Glomerular visceral epithelial cell (primary cell): ENCODE data around the gene TTLL5.

Experiments
- DNase-seq: peaks from one replicate; pipeline ENCODE4 v3.0.0-alpha.2; 2016; ENCODE audit errors: extremely low spot score

Gene TTLL5

DNA sequence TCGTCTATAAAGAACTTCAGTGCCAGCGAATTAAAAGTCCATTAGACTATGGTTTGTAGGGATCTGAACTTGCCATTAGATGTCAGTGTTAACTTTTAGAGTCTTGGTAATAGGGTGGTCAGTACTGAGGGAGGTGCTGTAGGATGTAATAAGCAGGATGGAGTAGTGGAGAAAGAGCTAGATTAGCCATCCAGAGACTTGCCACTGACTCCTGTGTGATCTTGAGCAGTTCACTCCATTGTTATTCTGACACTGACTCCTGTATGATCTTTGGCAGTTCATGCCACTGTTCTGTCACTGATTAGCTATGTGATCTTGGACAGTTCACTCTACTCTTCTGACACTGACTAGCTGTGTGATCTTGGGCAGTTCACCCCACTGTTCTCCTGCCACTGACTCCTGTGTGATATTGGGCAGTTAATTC is 133.6 kb downstream of the TTLL5 start:
- DNase-seq = peak; percentile 31

DNA sequence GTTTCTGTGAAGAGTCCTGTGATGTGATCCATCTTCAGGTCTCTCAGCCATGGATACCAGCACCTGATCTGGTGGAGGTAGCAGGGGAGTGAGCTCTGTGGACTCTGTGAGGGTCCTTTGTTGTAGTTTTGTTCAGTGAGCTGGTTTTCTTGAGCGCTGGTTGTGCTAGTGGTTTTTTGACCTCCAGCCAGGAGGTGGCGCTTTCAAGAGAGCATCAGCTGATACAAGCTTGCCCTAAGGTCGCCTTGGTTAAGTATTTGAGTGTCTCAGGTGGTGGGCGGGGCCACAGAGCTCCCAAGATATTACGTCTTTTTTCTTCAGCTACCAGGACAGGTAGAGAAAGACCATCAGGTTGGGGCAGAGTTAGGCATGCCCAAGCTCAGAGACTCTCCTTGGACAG is 139.7 kb downstream of the TTLL5 start:
- no peak for DNase-seq

DNA sequence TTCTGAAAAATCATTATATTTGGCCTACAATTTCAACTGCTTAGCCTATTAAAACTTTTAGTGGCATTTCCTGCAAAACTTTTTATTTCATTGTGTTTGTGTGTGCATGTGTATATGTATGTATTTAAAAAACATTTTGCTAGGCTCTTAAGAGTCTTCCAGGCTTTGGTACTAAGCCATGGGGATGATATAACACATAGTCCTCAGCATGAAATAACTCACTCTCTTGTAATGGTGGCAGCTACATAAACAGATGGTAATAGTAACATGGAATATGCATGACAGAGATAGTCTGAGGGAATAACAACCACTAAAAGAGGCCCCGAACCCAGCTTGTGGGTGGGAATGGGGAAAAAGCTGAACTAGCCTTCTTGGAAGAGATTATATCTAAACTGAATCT is 141.4 kb downstream of the TTLL5 start:
- no peak for DNase-seq

DNA sequence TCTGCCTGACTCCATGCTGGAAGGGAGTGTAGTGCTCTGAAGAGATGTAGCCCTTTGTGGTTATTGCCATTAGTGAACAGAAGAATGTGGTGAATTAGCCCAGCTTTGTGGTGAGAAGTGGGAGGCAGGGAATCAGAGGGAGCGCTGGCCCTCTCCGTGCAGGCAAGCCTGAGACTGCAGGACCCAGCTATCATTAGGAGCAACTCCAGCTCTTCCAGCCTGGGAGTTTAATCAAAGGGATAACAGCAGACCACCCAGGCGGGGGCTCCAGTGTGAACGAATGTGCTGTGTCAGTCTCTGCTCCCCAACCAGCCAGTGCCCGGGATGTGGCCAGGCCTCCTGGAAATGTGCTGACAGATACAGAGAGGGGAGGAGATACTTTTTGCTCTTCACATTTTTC is 142.7 kb downstream of the TTLL5 start:
- peak; percentile 12 for DNase-seq

DNA sequence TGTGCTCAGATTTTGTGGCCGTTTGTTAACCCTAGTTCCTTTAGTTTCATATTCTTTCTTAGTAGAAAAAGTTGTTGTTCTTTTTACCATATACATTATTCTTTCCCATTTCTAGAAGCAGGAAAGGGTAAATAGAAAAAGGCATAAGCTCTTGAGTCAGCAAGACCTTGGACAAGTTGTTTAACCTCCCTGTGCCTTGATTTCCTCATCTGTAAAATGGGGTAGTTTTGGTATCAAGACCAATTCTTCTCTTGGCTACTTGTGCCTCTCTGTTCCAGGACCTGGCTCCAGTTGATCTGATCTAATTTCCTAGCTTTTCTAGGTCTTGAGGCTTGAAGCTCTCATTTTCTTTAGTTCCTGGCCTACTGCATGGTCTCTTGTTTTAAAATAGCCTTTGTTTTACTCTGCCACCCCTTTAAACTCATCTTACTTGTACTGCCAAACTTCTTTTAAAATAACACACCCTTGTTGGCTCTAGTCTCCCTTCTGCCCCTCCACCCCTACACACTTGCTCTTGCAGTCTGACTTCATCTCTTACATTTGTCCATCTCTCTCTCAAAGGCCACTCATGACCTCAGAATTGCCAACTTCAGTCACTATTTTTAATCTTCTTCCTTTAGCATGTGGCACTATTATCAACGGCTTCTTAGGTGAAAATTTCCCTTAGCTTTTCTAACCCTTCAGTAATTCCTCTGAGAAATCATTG is 143.7 kb downstream of the TTLL5 start:
- DNase-seq = no peak

DNA sequence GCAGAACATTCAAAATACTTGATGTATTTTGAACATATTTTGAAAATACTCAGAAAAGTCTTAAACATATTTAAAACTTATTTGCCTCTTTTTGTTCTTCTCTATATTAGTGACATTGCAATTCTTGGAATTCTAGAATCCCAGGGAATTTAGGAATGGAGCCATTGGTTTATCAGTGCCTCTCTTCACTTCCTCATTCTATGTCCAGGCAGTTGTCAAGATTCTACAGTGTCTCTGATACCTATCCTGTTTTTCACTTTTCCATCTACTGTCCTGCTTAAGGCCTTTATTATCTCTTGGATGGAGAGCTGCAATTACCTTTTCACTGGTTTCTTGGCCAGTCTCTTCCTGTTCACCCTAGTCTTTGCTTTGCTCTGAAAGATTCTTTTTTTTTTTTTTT is 144.6 kb downstream of the TTLL5 start:
- DNase-seq = no peak

DNA sequence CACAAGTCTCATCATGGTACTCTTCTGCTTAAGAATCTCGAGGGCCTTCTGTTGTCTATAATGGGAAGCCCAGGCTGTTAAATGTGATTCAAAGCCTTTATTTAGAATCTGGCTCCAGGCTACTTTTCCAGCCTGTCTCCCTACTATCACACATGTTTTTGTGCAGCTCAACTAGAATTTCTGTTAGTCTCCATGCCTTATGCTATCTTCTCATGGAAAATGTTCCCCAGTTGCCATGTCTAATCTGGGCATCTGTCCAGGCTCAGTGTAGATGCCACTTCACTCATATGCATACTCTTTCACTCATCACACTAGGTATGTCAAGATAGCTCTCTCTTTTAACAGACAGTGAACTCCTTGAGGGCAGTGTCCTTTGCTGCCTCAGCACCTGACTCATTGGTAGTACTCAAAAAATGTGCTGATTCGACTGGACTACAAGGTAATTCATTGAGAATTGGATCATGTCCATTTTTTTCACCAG is 145.3 kb downstream of the TTLL5 start:
- no peak for DNase-seq

DNA sequence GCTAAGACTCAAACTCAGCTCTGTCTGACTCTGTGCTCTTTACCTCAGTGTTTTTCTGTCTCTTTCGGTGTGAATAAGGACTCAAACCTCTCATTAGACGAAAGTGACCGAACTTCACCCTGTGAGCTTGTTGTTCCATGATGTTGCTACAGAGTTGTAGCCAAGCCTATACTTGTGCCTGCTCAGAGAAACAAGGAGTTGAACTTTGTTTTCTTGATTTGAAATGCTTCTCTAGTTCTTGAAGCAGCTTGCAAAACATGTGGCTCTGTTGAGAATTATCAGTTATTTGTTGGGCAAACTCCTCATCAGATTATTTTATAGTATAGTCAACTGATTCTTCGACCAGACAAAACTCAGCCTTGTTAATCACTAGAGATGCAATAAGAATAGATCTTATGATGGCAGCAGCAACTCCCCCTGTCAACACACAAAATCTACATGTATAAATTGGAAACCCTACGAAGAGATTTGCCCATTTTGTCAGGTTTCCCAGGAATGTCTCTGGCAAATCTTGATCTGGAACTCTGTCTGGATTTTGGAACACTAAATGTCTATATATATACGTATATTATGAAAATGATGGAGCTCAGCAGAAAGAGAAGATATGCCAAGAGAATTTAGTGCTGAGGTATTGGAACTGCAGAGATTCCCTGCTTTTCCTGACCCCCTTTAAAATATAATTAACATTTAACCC is 146.8 kb downstream of the TTLL5 start:
- no peak for DNase-seq

DNA sequence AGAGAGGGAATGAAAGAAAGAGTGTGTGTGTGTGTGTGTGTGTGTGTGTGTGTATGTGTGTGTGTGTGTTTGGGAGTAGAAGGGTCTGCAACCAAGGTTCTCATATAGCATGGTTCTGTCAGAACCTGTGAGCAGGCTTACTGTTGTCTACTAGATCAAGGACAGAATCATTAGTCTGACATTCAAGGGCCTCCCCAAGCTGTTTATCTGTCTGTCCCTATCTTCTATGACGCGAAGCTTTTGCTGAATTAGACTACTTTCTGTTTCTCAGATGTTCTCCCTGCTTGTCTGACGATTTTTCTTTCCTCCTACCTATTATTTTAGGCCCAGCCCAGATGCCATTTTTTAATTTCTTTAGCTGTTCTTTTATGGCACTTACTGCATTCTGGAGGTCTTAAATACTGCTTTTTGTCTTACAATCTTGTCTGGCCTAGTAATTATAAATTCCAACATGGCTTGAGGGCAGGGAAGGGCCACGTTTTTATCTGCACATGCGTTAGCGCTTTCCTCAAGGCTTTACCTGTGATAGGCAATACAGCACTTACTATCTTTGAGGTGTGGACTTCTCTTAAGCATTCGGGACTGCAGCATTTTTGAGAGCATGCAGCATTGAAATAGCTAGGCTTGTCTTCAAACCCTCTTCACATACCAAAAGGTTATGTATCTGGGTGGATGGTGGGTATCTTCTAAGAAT is 150.2 kb downstream of the TTLL5 start:
- DNase-seq = no peak

DNA sequence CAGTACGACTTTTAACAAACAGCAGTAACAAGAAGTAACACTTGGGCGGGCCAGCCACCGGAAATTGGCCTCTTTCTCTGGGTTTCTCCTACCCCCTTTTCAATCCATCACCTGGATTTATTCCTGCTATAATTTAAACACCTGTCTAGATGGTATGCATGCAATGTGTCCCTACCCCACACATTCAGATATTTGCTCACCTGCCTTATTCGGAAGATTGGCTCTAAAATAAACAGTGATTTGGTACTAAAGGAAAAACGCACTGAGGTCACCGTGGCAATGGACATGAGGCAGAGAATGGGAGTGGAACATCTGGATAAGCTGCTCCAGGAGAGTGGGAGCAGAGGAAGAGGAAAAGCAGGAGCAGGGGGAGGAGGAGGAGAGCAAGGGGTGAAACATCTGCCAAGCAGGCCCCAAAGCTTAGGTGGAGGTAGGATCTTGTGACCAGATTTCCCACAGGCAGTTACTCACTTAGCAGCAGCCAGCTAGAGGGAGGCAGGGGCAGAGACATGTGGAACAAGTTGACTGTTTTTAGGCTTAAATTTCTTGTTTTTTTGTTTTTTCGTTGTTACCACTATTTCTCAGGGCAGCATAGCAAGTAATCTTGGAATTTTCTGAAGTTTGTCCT is 150.9 kb downstream of the TTLL5 start:
- no peak for DNase-seq

DNA sequence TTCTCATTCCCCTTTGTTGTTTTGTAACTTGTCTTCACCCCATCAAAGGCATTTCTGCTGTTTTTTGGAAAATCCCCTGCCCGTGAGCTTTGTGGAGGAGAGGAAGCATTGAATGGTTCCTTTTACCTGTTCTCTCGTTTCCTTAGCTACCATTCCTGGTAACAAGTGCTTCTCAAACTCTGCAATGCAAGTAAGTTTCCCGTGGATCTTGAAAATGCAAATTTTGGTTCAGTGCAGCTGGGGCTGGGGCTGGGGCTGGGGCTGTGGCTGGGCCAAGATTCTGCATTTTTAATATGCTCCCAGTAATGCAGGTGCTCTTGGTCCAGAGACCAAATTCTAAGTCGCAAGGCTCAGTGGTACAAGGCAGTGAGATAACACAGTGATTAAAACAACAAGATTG is 151.6 kb downstream of the TTLL5 start:
- no peak for DNase-seq

DNA sequence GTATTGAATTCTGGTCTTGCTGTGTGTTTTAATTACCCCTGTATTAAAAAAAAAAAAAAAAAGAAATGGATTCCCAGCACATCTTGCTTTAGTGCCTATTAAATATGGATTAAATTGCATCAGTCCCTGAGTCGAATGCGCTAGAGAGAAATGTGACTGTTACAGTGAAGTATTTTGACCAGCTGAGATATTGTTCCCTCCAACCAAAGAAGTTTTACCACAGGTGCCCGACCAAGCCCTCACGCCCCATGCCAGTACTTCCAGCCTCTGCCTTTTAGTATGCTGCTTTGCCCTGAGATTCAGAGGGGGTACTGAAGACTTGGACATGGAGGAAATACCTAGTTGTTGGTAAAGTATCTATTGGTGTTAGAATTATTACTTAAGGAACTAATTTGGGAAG is 159.7 kb downstream of the TTLL5 start:
- DNase-seq = no peak

DNA sequence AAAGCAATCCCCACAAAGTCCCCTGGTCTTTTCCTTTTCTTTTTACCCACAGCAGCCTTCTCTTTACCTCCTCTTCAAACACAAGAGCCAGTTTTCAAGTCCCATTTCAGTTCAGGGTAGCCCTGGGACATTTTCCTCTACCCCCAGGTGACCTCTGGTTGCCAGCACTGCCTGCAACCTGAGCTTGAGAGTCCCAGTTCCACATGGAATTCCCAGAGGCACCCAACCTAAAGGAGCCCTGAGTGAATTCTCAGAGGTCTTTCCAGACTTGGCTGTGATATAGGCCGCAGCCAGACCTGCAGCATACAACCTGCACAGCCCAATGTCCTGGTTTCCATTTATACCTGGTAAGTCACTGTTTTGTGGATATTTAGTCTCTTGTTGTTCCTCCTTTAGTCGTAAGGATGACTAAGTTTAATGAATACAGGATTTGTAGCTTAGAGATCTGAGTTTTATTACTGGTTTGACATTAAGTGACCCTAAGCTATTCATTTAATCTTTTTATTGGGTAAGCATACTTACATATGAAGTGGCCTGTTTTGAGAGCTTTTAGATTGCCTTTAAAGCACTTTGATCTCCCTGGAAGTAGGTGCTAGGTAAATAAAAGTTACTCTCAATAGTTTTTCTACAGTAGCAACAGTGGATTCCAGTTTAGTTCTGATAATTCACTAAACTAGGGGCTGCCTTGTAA is 160.9 kb downstream of the TTLL5 start:
- no peak for DNase-seq

DNA sequence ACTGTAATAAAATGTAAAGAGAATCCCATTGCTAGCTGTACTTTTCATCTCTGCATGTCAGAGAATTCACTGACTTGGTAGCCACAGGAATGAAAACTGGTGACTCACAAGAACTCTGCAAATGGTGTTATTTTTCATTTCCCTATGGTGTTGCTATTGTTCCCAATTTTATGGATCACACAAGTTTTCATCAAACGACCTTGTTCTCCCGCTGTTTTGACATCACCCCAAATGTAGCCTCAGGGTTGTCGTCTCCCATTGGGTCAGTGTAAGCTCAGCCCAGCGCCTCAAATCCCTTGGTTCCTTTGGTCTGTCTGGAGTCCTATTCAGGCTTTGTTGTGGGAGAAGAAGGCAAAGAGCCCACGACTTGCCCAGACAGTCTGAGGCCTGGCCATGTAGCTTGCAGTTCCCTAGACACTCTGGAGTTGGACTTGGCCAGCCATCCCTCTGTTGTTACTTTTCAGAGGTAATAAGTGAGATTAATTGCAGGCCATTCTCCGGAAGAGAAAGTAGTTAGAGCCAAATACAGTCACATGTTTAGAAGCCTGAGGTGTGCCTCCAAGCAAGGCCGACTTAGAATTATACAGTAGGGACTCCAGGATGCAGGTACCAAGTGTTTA is 161.6 kb downstream of the TTLL5 start:
- DNase-seq = peak; percentile 60

DNA sequence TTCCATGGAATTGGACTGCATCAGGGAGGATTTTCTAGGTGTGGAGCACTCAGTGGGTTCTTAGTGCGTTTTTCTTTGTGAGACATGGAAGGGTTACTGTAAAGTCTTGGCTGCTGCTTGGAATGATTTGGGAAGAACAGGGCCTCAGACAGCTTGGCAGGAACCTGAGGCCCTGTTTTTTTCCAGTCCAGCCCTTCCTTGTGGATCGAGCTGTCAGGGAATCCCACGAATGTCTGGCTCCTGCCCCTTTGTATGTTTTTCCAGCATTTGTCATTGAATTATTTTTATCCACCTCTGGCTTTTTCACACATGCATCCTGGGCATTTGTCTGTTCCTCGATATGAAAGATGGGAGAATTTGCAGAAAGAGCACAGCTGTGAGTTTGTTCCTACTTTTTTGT is 162.3 kb downstream of the TTLL5 start:
- DNase-seq = no peak

DNA sequence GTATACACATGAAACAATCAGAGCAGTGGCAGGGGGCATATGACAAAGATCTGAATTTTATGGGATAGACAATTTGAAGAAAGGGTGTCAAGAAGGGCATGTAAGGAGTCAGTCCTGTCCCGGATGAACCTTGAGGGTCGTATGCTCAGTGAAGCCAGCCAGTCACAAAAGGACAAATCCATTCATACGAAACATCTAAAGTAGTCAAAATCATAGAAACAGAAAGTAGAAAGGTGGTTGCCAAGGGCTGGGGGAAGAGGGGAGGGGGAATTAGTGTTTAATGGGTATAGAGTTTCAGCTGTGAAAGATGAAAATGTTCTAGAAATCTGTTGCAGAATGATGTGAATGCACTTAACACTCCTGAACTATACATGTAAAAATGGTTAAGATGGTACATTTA is 163.3 kb downstream of the TTLL5 start:
- no peak for DNase-seq

DNA sequence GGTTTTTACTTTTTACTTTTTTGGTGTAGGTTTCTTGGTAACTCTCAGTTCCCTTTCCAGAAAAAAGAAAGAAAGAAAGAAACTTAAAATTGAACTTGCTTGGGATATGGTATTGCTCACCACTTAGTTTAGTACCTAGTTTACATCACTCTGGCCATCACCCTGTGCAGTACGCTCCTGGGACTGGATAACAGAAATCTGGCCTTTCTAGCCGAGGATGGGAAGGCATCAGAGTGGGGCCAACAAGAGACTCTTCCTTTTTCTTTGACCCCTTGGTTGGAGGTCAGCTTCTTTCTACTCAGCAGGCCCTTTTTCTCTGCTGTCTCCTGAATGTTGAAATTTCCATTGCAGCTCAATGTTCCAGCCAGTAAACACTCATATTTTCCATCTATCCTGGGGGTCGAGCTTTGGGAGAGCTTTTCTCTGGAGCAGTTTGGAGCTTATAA is 164.1 kb downstream of the TTLL5 start:
- no peak for DNase-seq

DNA sequence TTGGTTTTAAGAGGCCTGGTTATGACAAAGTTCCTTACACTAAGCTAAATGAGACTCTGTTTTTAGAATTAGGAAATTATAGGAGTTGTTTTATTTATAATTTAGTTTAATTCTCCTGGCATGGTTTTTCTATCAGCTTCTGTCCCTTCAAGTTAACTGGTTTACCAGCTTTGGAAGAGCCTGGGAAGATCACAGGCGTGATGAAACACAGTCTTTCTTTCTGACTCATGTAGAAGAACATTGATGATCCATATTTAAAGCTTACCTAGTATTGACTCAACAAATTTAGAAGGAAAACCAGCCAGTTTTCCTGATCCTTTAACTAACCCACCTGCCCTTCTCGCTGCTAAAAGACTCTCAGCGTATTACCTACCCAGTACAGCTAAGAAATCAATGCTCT is 165.6 kb downstream of the TTLL5 start:
- no peak for DNase-seq

DNA sequence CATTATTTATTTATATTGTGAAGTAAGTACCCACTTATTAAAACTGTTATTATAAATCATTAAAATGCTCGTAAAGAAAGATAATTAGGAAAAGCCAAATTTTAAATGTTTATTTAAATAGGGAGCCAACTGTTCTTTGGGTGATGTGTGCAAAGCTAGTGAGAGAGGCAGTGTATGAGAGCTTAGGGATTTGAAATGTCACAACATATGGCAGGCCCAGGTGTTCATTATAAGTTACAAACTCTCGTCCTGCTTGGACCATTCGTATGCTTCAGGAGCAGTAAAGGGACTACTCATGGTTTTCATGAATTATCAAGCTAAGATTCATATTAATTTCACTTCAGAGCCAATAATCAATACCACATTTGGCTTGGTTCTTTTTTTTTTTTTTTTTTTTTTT is 166.3 kb downstream of the TTLL5 start:
- no peak for DNase-seq

DNA sequence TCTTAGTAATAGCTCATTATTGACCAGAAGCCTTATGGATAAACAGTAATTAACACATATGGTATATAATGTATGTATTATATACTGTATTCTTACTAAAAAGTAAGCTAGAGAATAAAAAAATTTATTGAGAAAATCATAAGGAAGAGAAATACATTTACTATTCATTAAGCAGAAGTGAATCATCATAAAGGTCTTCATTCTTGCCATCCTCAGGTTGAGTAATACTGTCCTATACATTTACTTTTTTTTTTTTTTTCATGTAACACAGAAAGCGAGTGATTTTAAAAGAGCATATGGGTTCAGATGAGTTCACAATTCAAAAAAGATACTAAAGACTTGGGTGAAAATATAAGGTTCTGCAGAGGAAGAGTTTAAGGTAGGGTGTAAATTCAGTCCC is 168.3 kb downstream of the TTLL5 start:
- DNase-seq = no peak

DNA sequence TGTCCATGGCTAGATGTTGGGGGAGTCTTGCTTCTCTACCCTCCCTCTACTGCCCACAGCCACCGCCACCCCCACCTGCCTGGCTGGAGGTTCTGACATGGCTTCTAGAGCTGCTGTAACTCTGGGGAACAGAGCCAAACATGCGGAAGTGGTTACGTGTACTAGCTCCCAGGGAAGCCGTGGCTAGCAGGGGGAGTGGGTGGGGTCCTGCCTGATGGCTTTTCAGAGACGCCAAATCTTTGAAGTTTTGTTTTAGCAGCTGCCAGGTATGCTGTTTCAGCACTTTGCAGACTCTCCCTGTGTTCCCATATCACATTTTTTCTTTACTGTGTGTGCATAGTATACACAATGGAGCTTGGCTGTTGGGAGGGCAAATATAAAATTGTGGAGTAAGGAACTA is 170.4 kb downstream of the TTLL5 start:
- peak; percentile 45 for DNase-seq
